ENCODE results near the gene PSMD7.
"Not testable (repeated sequence)": the region's sequence is repeated elsewhere in the genome, so short reads cannot be mapped to it uniquely, and the experiment has no call there.

The PSMD7 gene

GRCh38 chr16:74298104-74298503 is 1.5 kb downstream of the PSMD7 start:
- no peak for DNase-seq

- no peak for DNase-seq
These were observed 5.7 kb downstream of the PSMD7 start for GRCh38 chr16:74302341-74302740.

DNA sequence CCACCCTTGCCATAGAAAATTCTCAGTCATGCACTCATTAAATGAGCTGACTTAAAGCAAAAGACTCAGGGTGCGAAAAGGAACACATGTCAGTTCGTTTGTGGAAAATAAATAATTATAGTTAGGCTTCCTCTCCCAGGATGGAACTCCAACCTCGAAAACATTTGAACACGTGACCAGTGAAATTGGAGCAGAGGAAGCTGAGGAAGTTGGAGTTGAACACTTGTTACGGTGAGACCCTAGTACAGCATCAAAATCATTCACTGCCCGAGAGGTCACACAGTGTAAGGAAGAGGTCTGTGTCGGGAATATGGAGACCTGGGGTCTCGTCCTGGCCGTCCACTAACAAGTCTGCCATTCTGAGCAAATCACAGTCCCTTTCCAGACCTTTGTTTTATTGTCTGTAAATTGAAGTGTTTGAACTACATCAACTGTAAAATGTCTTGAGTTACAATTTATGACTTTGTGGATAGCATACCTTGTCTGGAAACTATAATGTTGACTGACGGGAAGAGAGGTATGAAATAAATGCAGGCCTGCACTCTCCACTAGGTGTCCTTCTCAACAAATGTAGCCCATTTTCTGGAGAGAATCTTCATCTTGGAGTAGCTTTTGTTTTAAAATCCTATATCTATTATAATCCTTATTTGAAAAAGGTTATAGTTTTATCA is 7.7 kb downstream of the PSMD7 start:
- no peak for DNase-seq

- DNase-seq: no peak
These were observed 8.2 kb downstream of the PSMD7 start for GRCh38 chr16:74304835-74305176.

DNA sequence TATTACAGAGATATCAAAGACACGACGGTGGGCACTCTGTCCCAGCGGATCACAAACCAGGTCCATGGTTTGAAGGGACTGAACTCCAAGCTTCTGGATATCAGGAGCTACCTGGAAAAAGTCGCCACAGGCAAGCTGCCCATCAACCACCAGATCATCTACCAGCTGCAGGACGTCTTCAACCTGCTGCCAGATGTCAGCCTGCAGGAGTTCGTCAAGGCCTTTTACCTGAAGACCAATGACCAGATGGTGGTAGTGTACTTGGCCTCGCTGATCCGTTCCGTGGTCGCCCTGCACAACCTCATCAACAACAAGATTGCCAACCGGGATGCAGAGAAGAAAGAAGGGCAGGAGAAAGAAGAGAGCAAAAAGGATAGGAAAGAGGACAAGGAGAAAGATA is 8.7 kb downstream of the PSMD7 start:
- no peak for DNase-seq

DNA sequence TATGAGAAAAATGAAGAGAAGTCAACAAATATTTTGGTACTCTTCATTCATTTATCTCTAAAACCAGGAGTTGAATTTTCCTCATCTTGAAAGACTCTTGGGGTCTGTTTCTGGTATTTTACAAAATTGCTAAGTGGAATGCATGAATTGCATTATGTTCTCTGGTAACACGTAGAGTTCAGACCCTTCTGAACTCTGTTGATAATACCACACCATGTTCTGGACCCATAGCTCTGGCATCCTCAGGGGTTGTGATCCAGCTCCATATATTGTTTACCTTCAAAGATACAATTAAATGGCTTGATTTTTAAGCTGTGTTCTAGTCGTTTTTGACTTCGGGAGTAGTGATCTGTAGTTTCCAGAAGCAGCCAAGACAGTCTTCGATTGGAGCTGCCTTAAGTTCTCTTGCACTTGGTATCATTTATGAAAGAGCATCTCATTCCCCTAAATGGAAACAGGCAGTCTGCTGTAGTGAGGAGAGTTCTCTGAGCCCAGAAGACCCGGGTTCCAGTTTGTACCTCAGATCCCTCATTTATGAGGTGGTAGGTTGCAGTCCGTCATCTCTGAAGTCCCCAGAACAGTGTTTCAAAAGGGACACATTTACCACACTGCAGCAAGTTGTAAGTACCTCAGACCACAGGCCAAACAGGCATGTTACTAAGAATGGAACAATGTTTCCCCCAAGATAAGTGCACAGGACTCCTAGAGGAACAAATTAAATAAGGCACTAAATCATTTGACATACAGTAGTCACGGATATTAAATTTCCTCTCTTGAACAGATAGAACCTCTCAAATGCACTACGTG is 9.6 kb downstream of the PSMD7 start:
- no peak for DNase-seq

DNA sequence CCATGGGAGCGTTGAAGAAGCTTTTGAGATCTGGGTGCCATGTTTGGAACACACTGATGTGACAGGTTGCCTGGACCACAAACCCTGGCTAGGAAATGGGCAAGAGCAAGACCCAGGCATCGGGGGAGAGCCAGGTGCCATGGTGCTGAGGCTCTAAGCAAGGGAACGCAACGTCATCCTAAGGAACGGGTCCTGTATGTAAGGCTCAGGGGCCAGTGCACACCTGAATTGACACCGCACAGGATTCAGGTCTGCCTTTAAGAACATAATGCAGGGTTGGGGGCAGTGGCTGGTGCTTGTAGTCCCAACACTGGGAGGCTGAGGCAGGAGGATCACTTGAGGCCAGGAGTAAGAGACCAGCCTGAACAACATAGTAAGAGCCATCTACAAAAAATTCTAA is 10.8 kb downstream of the PSMD7 start:
- DNase-seq: no peak

DNA sequence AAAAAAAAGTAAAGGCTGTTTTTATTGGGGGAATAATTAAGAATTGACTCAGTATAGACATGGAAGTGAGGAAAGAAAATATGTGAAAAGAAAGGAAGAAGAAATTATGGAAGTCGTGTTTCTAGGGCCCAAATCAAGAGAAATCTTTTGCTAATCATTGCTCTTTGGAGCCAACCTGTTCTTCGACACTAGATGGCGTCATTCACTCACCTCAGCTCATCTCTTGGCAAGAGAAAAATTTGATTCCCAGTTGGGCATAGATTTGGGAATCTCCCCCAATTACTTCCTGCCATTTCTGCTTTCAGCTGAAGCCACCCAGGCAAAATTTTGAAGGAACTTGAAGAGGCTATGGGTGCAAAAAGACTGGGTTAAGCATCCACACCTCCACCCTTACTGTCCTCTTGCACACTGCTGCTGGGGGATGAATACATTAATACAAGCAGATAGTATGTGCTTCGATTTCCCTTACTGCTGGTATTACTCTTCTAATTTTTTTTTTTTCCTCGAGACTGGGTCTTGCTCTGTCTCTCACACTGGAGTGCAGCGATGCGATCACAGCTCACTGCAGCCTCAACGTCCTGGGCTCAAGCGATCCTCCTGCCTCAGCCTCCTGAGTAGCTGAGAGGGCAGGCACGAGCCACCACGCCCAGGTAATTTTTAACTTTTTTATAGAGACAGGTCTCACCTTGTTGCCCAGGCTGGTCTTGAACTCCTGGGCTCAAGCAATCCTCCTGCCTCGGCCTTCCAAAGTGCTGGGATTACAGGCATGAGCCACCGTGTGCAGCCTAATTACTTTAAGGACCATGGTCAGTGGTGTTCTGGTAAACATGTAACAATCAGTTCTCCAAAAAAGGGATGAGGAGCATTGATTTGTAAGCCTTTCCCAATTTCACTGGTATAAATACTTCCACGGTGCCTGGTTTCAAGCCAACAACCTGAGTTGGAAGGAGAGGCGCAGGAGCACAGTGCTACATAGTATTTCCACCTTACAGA is 13.5 kb downstream of the PSMD7 start:
- DNase-seq: no peak

GRCh38 chr16:74315059-74315458 is 18.4 kb downstream of the PSMD7 start:
- no peak for DNase-seq

DNA sequence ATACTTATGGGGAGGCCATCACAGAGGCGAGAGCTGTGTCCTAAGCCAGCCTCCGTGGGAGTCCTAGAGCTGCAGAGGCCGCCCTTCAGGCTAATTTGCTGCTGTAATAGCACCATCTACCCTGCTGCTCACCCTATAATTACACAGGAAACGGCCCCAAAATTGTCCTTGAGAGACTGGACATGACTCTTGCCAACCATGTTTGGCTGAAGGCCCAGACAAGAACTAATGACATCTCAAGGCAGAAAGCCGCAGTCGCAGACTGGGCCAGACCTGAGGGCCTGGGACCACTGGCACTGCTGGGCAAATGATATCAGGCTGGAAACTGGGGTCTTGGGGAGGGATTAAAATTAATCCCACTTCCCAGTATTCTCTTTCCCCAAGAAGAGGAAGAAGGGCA is 24.1 kb downstream of the PSMD7 start:
- DNase-seq: no peak

- no peak for DNase-seq
These were observed 24.7 kb downstream of the PSMD7 start for GRCh38 chr16:74321356-74321755.

DNA sequence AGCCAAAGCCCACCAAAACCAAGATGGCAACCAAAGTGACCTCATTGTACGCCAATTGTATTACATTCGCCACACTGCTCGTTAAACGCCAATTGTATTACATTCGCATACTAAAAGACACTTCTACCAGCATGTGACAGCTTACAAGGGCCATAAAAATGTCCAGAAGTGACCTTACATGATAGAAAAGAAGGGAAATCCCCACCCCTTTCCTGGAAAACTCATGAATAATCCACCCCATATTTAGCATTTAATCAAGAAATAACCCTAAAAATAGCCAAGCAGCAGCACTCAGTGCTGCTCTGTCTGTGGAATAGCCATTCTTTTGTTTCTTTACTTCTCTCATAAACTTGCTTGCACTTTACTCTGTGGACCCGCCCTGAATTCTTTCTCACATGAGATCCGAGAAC is 25.7 kb downstream of the PSMD7 start:
- no peak for DNase-seq

GRCh38 chr16:74324777-74325176 is 28.2 kb downstream of the PSMD7 start:
- DNase-seq: not testable (repeated sequence)

- no peak for DNase-seq
These were observed 29.0 kb downstream of the PSMD7 start for GRCh38 chr16:74325641-74326040.

DNA sequence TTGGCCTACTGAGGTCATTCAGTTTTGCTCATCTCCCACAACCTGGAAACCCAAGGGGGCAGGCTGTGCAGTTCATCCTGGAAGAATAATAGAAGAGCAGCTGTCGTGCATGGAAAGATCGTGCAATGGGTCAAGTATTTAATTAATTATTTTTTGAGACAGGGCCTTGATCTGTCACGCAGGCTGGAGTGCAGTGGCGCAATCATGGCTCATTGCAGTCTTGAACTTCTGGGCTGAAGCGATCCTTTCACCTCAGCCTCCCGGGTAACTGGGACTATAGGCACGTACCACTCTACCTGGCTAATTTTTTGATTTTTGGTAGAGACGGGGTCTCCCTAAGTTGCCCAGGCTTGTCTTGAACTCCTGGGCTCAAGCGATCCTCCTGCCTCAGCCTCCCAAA is 31.7 kb downstream of the PSMD7 start:
- DNase-seq: not testable (repeated sequence)

- not testable (repeated sequence) for DNase-seq
These were observed 35.9 kb downstream of the PSMD7 start for GRCh38 chr16:74332469-74332868.

DNA sequence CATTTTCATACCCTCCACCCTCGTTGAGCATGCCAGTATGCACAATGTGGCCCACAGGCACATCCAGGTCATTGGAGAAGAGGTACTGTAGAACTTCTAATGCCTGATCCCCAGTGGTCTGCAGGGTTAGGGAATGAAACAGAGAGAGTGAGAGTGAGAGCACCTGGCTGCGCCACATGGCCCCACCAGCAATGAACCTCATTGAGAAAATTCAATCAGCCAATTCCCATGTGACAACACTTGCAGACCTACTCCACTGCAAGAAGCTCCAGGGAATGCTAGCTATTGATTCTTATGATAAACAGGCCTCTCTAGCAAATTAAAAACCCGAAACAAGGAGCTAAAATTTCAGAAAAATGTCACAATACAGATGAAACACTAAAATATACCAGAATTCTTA is 40.9 kb downstream of the PSMD7 start:
- not testable (repeated sequence) for DNase-seq

GRCh38 chr16:74339226-74339625 is 42.6 kb downstream of the PSMD7 start:
- DNase-seq: not testable (repeated sequence)

GRCh38 chr16:74353038-74353437 is 56.4 kb downstream of the PSMD7 start:
- DNase-seq: not testable (repeated sequence)

All from stimulated activated CD4-positive, alpha-beta T cell treated with anti-CD3 and anti-CD28 coated beads, Interleukin-1b, Interleukin-23, amount 100 ng/mL, for 48 hours (primary cell).